ENCODE data around the gene RRP1B.
"Not testable (repeated sequence)": the region's sequence is repeated elsewhere in the genome, so short reads cannot be mapped to it uniquely, and the experiment has no call there.

Gene RRP1B

GRCh38 chr21:43667191-43667904 is 8.0 kb downstream of the RRP1B start:
- no peak for DNase-seq (ENCODE audit: low read depth in 2 of 2, low spot score in 1 of 2)

GRCh38 chr21:43669828-43670605 is 10.7 kb downstream of the RRP1B start:
- DNase-seq (ENCODE audit: low read depth in 2 of 2, low spot score in 1 of 2), result no peak

GRCh38 chr21:43675871-43676270 is 16.5 kb downstream of the RRP1B start:
- DNase-seq (ENCODE audit: low read depth in 2 of 2, low spot score in 1 of 2), result no peak

DNA sequence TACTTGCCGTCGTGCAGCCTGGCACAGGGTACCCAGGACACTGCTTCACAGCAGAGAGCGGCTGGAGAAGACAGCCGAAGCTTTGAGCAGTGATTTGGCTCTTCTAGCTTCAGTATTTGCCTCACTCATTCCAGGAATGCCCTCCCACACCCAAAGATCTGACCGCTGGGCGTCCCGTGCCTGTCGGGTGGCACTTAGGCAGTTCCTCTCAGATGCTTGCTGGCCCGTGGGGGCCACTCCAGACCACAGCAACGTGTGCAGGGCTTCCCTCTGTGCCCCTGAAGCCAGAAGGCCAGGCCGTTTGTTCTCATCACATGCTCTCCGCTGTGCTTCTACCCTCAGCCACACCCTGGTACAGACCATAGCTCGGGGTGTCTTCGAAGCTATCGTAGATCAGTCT is 17.0 kb downstream of the RRP1B start:
- no peak for DNase-seq (ENCODE audit: low read depth in 2 of 2, low spot score in 1 of 2)

- DNase-seq (ENCODE audit: low read depth in 2 of 2, low spot score in 1 of 2), result no peak
Observed at GRCh38 chr21:43679951-43680350, 20.6 kb downstream of the RRP1B start.

GRCh38 chr21:43680421-43680820 is 21.1 kb downstream of the RRP1B start:
- DNase-seq (ENCODE audit: low read depth in 2 of 2, low spot score in 1 of 2), result not testable (repeated sequence)

GRCh38 chr21:43681650-43682049 is 22.3 kb downstream of the RRP1B start:
- no peak for DNase-seq (ENCODE audit: low read depth in 2 of 2, low spot score in 1 of 2)

DNA sequence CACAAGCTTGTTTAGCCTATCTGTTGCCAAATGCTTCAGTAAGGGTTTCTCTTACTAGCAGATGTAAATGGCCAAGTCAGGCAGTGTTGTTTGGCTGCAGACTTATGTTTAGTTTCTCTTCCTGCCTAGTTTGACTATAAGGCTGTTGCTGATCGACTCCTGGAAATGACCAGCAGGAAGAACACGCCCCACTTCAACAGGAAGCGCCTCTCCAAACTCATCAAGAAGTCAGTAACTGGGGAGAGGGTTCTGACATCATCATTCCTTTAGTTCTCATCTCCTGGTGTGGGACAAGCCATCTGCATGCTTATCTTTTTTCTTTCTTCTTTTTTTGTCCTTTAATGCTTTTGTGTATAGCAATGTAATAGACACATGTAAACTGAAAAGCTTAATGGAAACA is 25.1 kb downstream of the RRP1B start:
- DNase-seq (ENCODE audit: low read depth in 2 of 2, low spot score in 1 of 2), result no peak

DNA sequence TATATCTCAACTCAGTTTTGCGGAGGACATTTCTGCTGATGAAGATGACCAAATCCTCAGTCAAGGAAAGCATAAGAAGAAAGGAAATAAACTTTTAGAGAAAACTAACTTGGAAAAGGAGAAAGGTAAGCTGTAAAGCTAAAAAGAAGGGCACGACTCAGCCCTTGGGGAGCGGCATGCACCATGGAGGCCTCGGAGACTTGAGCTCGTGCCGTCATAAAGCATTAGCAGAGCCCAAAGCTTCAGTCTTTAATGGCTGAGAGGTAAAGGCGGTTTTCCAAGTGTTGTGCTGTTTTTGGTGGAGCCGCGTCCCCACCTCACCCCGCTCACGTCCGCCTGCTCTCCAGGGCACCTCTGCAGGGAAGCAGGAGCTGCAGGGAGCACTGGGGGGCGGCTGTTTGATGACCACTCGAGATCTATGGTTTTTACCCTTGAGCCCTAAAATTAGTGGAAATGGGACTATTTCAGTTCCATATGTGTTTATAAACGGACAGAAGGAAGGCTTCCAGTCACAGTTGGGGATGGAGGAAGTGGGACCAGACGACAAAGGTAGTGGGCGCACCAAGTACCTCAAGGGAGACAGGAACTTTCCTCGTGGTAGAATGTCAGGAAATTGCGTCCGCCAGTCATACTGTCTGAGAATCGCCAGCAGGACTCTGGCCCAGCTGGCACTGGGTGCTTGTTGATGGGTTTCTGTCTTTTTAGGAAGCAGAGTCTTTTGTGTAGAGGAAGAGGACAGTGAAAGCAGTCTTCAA is 27.6 kb downstream of the RRP1B start:
- DNase-seq (ENCODE audit: low read depth in 2 of 2, low spot score in 1 of 2), result no peak

- no peak for DNase-seq (ENCODE audit: low read depth in 2 of 2, low spot score in 1 of 2)
Observed at GRCh38 chr21:43687566-43688399, 28.4 kb downstream of the RRP1B start.

- no peak for DNase-seq (ENCODE audit: low read depth in 2 of 2, low spot score in 1 of 2)
Observed at GRCh38 chr21:43688906-43689305, 29.5 kb downstream of the RRP1B start.

DNA sequence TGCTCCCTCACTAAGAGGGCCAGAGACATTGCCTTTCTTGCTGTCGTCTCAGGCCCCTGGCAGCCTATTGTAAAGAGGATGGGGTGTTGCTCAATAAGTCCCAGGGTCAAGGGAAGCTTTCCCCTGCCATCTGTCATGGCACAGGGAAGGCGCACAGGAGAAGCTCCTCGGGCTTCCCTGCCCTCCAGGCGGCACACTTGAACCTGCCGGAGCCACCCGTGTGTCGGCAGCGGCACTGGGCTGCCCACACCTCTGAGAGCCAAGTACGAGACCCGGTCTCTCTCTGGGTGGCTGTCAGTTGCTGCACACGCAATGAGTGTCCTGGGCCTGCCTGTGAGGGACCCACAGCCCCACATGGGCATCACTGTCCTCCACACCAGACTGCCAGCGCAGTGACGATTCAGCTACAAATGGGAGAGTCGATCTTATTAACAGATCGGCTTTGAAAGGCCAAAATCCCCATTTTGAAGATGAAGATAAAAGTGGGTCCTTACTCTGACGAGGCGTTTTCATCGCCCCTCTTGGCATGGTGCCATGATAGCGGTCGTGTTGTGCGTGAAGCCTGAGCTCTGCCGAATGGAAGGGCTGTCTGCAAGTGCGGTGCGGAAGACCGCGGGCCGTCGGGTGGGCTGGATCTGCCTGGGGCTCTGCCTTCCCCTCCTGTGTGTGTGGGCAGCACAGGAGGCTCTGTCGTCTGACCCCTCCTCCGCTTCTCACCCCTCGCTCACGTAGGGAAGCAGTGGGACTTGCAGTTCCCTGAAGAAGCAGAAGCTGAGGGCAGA is 30.4 kb downstream of the RRP1B start:
- DNase-seq (ENCODE audit: low read depth in 2 of 2, low spot score in 1 of 2), result no peak

DNA sequence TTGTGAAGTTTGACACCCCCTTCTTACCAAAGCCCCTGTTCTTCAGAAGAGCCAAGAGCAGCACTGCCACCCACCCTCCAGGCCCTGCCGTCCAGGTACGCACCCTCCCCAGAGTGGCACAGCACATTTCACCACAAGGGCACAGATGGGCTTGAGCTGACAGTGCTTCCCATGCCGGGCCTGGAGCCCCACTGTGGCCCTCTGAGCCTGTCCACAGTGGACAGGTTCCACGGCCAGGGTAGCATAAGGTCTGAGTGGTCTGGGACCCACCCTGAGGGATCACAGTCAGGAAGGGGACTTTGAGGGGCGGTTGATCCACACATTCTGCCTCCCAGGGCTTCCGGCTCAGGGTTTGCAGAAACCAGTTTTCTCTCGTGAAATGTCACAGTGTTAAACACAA is 31.0 kb downstream of the RRP1B start:
- no peak for DNase-seq (ENCODE audit: low read depth in 2 of 2, low spot score in 1 of 2)

DNA sequence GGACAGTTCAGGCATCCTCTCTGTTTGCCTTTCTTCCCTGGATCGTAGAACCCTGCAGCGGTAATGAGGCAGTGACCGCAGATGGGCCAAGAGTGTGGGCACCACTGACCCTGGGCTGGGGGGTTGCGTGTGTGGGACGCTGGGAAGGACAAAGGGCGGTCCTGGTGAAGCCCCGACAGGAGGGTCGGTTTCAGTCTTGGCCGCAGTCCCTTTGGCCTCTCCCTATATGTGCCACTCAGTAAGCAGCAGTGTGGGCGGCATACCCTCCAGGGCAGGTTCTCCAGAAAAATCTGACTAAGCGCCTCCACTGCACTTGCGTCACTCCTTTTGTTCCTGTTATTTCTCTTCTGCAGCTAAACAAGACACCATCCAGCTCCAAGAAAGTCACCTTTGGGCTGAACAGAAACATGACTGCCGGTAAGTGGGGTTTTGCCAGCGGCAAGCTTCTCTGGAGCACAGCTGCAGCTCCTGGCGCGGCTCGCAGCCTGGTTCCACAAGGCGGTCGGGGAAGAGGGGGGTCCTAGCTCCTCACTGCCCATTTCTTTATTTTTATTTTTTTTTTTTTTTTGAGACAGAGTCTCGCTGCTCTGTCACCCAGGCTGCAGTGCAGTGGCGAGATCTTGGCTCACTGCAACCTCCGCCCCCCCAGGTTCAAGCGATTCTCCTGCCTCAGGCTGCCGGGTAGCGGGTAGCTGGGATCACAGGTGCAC is 31.9 kb downstream of the RRP1B start:
- DNase-seq (ENCODE audit: low read depth in 2 of 2, low spot score in 1 of 2), result no peak

- DNase-seq (ENCODE audit: low read depth in 2 of 2, low spot score in 1 of 2), result no peak
Observed at GRCh38 chr21:43691801-43692200, 32.4 kb downstream of the RRP1B start.

GRCh38 chr21:43692949-43693348 is 33.6 kb downstream of the RRP1B start:
- no peak for DNase-seq (ENCODE audit: low read depth in 2 of 2, low spot score in 1 of 2)

GRCh38 chr21:43693981-43694380 is 34.6 kb downstream of the RRP1B start:
- DNase-seq (ENCODE audit: low read depth in 2 of 2, low spot score in 1 of 2), result no peak

DNA sequence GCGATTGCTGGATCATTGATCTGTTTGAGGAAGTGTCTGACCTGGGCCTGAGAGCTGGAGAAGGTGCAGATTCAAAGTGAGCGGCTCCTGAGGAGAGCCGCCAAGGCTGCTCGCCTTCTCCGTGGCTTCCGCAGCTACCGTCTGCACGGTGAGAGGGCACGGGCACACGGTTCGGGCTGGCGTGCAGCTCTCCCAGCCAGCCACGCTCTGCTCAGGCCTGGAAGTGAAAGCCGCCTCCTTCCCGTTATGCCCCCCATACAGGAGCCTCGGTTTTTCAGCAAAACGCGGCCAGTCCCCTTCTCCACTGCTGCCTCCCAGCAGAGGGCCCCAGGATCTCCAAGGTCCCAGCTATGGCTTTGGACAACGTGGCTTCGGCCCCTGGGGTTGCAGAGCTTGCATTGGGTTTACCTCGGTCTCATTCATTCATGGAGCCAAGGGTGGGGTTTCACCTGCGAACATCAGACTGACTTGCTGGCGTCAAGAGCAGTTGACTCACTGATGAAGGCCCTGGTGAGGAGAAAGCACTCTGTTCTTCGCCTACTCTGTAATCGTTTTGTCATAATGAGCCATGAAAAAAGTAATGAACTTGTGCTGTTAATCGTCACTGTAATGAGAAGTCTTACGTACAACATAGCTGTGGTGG is 35.2 kb downstream of the RRP1B start:
- no peak for DNase-seq (ENCODE audit: low read depth in 2 of 2, low spot score in 1 of 2)

DNA sequence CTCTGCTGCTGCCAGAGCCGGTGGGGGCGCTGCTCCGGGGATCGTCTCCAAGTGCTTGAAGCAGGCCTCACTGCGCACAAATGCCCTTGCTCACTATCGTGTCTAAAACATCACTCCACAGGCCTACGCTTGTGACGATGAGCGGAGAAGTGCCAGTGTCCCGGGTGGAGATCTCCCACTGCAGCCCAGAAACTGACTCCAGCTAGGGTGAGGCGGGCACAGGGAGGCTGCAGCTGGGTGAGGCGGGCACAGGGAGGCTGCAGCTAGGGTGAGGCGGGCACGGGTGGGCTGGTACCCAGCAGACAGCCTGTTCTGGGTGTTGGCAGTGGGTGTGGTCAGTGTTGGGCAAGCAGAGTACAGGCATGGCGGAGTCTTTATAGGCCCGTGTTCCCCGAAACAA is 36.9 kb downstream of the RRP1B start:
- DNase-seq (ENCODE audit: low read depth in 2 of 2, low spot score in 1 of 2), result no peak
